Mucosa of stomach (tissue), 1 donor: ENCODE measurements around the gene TPST2.

Experiments
- H3K27me3 ChIP-seq: one replicate; pipeline ENCODE4 v1.7.0; 2013; ENCODE audit warnings: mild to moderate bottlenecking, low read length; ENCODE audit not compliant: control insufficient read depth, insufficient read depth
- H3K36me3 ChIP-seq: one replicate; pipeline ENCODE4 v1.7.0; 2013; ENCODE audit warnings: low read length; ENCODE audit not compliant: control insufficient read depth, insufficient read depth
- H3K4me1 ChIP-seq: one replicate; pipeline ENCODE4 v1.7.0; 2013; ENCODE audit warnings: mild to moderate bottlenecking, low read length; ENCODE audit not compliant: control insufficient read depth, insufficient read depth
- H3K4me3 ChIP-seq: one replicate; pipeline ENCODE4 v1.7.0; 2013; ENCODE audit warnings: low read length
- H3K9ac ChIP-seq: one replicate; pipeline ENCODE4 v1.7.0; 2013; ENCODE audit warnings: mild to moderate bottlenecking, low read length, moderate library complexity
- H3K9me3 ChIP-seq: one replicate; pipeline ENCODE4 v1.7.0; 2013; ENCODE audit warnings: mild to moderate bottlenecking, low read length, moderate library complexity; ENCODE audit not compliant: control insufficient read depth
- donor health status: Pancreatic carcinoma.

The TPST2 gene

GRCh38 chr22:26561756-26562417 lies 28.0 kb downstream of the TPST2 start:
- Histone ChIP-seq H3K9ac (no peak overlapping the region), H3K36me3 (no peaks in the 10 kb centered on the region), H3K9me3 (no peaks in the 10 kb centered on the region), H3K4me3 (no peak overlapping the region), H3K27me3 (no peaks in the 10 kb centered on the region), H3K4me1 (no peaks in the 10 kb centered on the region)

- Histone ChIP-seq H3K9me3 (no peaks in the 10 kb centered on the region), H3K4me3 (no peak overlapping the region), H3K36me3 (no peaks in the 10 kb centered on the region), H3K9ac (no peak overlapping the region), H3K27me3 (no peaks in the 10 kb centered on the region), H3K4me1 (no peaks in the 10 kb centered on the region)
These were observed 29.9 kb downstream of the TPST2 start for GRCh38 chr22:26559961-26560575.

GRCh38 chr22:26558248-26558895 lies 31.6 kb downstream of the TPST2 start:
- Histone ChIP-seq H3K36me3 (no peaks in the 10 kb centered on the region), H3K4me1 (no peaks in the 10 kb centered on the region), H3K27me3 (no peaks in the 10 kb centered on the region), H3K4me3 (no peak overlapping the region), H3K9me3 (no peaks in the 10 kb centered on the region), H3K9ac (no peak overlapping the region)

GRCh38 chr22:26556904-26557303 lies 33.0 kb downstream of the TPST2 start:
- Histone ChIP-seq H3K4me3 (no peak overlapping the region), H3K9me3 (no peaks in the 10 kb centered on the region), H3K36me3 (no peaks in the 10 kb centered on the region), H3K9ac (no peak overlapping the region), H3K27me3 (no peaks in the 10 kb centered on the region), H3K4me1 (no peaks in the 10 kb centered on the region)

DNA sequence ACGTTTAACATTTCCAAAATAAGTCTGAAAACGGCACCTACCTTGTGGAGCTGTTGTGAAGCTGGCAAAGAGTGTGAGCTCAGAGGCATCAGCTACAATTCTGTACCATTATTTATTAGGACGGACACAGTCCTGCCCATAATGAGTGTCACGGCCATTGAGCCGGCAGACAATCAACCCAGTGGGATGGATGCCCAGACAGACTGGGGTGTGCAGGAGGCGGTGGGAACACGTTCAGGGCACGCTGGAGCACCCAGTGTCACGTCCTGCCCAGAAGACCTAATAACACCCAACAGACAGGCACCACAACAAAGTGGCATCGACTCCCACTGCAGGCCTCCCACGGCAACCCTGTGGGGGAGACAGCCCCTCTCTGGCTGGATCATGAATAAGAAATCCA lies 34.5 kb downstream of the TPST2 start:
- Histone ChIP-seq H3K4me3 (no peak overlapping the region), H3K36me3 (no peaks in the 10 kb centered on the region), H3K9me3 (no peaks in the 10 kb centered on the region), H3K4me1 (no peaks in the 10 kb centered on the region), H3K27me3 (no peaks in the 10 kb centered on the region), H3K9ac (no peak overlapping the region)

DNA sequence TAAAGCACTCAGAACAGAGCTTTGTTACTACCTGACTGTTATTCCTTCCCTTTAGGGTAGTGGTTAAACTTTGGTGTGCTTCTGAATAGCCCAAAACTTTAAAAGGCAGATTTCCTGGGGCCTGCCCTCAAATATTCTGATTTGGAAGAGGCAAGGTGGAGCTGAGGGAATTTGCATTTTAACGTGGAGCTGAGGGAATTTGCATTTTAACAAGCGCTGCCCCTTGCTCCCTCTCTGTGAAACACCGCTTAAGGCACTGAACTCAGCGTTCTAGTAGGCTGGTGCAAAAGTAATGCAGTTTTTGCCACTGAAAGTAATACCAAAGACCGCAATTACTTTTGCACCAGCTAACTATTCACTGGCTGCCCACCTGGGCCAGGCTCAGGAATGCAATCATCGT lies 35.0 kb downstream of the TPST2 start:
- Histone ChIP-seq H3K27me3 (no peaks in the 10 kb centered on the region), H3K9me3 (no peaks in the 10 kb centered on the region), H3K9ac (no peak overlapping the region), H3K4me3 (no peak overlapping the region), H3K36me3 (no peaks in the 10 kb centered on the region), H3K4me1 (no peaks in the 10 kb centered on the region)

- Histone ChIP-seq H3K27me3 (no peaks in the 10 kb centered on the region), H3K36me3 (no peaks in the 10 kb centered on the region), H3K9ac (no peak overlapping the region), H3K4me1 (no peaks in the 10 kb centered on the region), H3K4me3 (no peak overlapping the region), H3K9me3 (no peaks in the 10 kb centered on the region)
These were observed 36.7 kb downstream of the TPST2 start for GRCh38 chr22:26553056-26553752.

- Histone ChIP-seq H3K9ac (no peak overlapping the region), H3K9me3 (no peaks in the 10 kb centered on the region), H3K36me3 (no peaks in the 10 kb centered on the region), H3K27me3 (no peaks in the 10 kb centered on the region), H3K4me1 (no peaks in the 10 kb centered on the region), H3K4me3 (no peak overlapping the region)
These were observed 37.5 kb downstream of the TPST2 start for GRCh38 chr22:26552466-26552865.

DNA sequence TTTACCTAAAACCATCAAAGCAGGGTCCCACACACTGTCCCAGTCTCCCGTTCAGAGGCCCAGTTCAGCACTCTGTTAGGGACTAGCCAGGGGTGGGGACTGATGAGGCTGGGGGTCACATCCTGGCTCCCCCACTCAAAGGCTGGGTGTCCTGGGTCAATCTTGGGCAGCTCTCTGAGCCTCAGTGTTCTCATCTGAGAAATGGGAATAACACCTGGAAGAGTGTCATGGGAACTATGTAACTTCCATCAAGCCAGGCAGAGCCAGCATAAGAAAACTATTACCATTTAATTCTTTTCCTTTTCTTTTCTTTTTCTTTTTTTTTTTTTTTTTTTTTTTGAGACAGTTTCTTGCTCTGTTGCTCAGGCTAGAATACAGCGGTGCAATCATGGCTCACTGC lies 38.4 kb downstream of the TPST2 start:
- Histone ChIP-seq H3K36me3 (no peaks in the 10 kb centered on the region), H3K9me3 (no peaks in the 10 kb centered on the region), H3K4me1 (no peaks in the 10 kb centered on the region), H3K4me3 (no peak overlapping the region), H3K27me3 (no peaks in the 10 kb centered on the region), H3K9ac (no peak overlapping the region)

DNA sequence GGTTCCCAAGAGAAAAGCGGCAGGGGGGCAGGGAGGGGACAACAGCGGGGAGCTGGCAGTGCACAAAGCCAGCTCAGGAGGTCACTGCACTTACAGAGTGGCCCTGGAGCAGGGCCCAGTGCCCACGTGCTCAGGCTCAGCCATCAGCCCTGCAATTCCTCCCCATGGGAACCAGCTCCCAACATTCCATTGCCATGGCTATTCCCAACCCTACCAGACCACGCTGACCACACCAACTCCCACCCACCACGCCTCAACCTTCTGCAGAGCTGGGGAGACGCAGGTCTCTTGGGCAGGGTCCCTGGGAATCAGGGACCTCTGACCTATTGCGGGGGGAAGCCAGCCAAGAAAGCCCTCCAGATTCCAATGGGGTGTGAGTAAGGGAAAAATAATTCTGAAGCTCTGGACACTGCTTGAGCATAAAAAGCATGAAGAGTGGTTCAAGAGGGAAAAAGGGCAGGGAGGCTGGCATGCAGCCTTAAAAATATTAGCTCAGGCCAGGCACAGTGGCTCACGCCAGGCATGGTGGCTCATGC lies 39.4 kb downstream of the TPST2 start:
- Histone ChIP-seq H3K4me1 (no peaks in the 10 kb centered on the region), H3K9me3 (no peaks in the 10 kb centered on the region), H3K27me3 (no peaks in the 10 kb centered on the region), H3K36me3 (no peaks in the 10 kb centered on the region), H3K9ac (no peak overlapping the region), H3K4me3 (no peak overlapping the region)

GRCh38 chr22:26549902-26550497 lies 39.9 kb downstream of the TPST2 start:
- H3K4me1 ChIP-seq: no peaks in the 10 kb centered on the region
- no peak overlapping the region for H3K4me3 ChIP-seq
- no peaks in the 10 kb centered on the region for H3K9me3 ChIP-seq

More at GRCh38 chr22:26549902-26550497, 39.9 kb downstream of the TPST2 start:
- H3K9ac ChIP-seq: no peak overlapping the region
- H3K27me3 ChIP-seq: no peaks in the 10 kb centered on the region
- H3K36me3 ChIP-seq: no peaks in the 10 kb centered on the region
